Measurements from ENCODE around the gene PRM2. TPM values are rescaled to one million over a fixed set of nuclear protein-coding genes. Genes with fewer than 3 reads are reported as not detected.

PRM2 gene
- total and polyA plus RNA-seq, 8 donors = not detected

DNA sequence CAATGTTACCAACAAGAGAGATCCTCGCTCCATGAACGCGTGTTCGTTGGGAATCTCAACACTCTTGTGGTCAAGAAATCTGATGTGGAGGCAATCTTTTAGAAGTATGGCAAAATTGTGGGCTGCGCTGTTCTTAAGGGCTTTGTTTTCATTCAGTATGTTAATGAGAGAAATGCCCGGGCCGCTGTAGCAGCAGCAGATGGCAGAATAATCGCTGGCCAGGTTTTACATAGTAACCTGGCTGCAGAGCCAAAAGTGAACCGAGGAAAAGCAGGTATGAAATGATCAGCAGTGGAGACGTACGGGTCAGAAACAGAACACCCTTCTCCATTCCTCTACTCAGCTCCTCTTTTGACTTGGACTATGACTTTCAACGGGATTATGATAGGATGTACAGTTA lies 33.6 kb downstream of the PRM2 start:
- H3K4me3 ChIP-seq = no peak overlapping the region
- H3K4me1 ChIP-seq = peaks cover 0 to 14% of the 10 kb centered on the region in 2 donors
- DNase-seq (no peak), ATAC-seq (no peak)
- no peaks in the 10 kb centered on the region for H3K27me3 ChIP-seq
- no peaks in the 10 kb centered on the region for H3K9me3 ChIP-seq
- intact Hi-C loops (cut with DNase I) = no loop called here
- no peak overlapping the region for H3K27ac ChIP-seq
- TF ChIP-seq, protein P1, sequence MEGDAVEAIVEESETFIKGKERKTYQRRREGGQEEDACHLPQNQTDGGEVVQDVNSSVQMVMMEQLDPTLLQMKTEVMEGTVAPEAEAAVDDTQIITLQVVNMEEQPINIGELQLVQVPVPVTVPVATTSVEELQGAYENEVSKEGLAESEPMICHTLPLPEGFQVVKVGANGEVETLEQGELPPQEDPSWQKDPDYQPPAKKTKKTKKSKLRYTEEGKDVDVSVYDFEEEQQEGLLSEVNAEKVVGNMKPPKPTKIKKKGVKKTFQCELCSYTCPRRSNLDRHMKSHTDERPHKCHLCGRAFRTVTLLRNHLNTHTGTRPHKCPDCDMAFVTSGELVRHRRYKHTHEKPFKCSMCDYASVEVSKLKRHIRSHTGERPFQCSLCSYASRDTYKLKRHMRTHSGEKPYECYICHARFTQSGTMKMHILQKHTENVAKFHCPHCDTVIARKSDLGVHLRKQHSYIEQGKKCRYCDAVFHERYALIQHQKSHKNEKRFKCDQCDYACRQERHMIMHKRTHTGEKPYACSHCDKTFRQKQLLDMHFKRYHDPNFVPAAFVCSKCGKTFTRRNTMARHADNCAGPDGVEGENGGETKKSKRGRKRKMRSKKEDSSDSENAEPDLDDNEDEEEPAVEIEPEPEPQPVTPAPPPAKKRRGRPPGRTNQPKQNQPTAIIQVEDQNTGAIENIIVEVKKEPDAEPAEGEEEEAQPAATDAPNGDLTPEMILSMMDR (IDR thresholded peaks at IDR 0.05) = no peak
- no peaks in the 10 kb centered on the region for H3K36me3 ChIP-seq

DNA sequence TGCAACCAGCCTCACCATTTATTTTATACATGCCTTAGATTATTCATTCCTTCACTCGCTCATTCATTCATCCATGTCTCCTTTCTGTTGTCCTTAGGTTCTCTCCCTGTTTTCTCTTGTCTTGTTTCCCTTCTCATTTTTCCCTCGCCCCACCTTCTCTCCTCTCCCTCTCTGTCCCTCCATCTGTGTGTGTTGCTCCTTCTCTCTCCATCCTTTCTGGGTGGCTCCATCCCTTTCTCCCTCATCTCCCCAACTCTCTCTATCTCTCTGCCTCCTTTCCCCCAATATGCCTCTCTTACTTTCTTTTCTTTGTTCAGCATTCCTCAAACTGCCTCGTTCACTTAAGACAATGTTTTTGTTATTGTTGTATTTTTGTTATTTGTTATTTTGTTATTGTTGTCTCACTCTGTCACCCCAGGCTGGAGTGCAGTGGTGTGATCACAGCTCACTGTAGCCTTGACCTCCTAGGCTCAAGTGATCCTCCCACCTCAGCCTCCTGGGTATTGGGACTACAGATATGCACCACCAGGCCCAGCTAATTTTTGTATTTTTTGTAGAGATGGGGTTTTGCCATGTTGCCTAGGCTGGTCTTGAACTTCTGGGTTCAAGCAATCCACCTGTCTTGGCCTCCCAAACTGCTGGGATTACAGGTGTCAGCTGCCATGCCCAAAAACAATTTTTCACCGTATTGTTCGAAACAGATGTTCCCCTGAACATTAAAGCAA lies 34.6 kb downstream of the PRM2 start:
- H3K4me1 ChIP-seq = peaks cover 0 to 22% of the 10 kb centered on the region in 2 donors
- H3K27me3 ChIP-seq = no peaks in the 10 kb centered on the region
- TF ChIP-seq, protein P1 (IDR thresholded peaks at IDR 0.05) = no peak
- H3K36me3 ChIP-seq = no peaks in the 10 kb centered on the region
- DNase-seq (no peak), ATAC-seq (no peak)
- H3K9me3 ChIP-seq = no peaks in the 10 kb centered on the region
- intact Hi-C loops (cut with DNase I) = no loop called here
- H3K27ac ChIP-seq = no peak overlapping the region
- no peak overlapping the region for H3K4me3 ChIP-seq

DNA sequence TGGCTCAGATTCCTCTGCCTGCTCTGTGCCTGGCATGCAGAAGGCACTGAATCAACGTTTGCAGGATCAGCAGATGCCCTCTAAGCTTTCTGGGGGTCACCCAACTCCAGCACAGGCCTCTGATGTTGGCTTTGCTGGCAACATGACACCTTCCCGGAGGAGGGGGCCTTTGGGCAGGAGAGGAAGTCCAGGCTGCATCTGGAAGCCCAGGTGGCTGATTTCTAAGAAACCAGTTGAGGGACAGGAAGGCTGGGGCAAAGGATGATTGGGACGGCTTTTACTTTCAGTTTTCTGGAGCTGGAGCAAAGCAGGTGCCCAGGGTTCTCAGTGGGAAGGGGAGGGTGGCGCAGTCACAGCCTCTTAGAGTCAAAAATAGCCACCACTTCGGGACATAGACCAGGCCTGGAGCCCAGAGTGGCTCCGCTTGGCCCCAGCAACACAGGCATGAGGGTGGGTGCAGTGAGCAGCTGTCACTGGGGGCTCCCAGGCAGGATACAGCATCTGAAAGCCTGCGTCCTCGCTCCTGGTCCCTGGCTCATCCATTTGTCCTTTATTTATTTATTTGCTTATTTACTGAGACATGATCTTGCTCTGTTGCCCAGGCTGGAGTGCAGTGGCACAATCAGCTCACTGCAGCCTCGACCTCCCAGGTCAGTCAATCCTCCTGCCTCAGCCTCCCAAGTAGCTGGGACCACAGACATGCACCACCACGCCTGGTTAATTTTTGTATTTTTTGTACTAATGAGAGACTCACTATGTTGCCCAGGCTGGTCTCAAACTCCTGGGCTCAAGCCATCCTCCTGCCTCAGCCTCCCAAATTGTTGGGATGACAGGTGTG lies 35.4 kb downstream of the PRM2 start:
- Histone ChIP-seq H3K36me3 (no peaks in the 10 kb centered on the region), H3K27me3 (no peaks in the 10 kb centered on the region), H3K4me1 (peaks cover 0 to 29% of the 10 kb centered on the region in 2 donors), H3K4me3 (no peak overlapping the region), H3K27ac (no peak overlapping the region), H3K9me3 (no peaks in the 10 kb centered on the region)
- intact Hi-C loops (cut with DNase I) = no loop called here
- no peak for ATAC-seq
- TF ChIP-seq, protein P1 (IDR thresholded peaks at IDR 0.05) = no peak
- no peak for DNase-seq

DNA sequence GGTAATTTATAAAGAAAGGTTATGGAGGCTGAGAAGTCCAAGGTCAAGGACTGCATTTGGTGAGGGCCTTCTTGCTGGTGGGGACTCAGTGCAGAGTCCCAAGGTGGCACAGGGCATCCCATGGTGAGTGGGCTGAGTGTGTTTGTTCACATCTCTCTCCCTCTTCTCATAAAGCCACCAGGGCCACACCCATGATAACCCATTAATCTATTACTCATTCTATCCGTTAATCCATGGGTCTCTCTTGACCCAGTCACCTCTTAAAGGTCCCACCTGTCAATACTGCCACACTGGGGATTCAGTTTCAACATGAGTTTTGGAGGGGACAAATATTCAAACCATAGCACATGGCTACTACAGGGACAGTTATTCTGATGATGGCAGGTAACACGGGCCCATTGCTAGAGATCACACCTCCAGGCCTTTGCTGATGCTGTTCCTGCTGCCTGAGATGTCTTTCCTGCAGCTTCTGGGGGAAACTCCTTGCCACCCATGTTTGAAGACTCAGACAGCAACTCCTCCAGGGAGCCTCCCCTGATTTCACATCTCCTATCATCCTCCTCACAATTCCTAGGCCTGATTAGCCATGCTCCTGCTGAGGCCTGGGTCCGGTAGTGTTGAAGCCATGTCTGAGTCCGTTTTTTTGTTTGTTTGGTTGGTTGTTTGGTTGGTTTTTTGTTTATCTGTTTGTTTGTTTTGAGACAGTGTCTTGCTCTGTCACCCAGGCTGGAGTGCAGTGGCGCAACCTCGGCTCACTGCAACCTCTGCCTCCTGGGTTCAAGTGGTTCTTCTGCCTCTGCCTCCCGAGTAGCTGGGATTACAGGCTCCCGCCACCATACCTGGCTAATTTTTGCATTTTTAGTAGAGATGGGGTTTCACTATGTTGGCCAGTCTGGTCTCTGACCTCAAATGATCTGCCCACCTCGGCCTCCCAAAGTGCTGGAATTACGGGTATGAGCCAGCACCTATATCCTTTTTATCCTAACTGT lies 36.3 kb downstream of the PRM2 start:
- H3K36me3 ChIP-seq = no peaks in the 10 kb centered on the region
- TF ChIP-seq, protein P1 (IDR thresholded peaks at IDR 0.05) = no peak
- intact Hi-C loops (cut with DNase I) = no loop called here
- H3K4me1 ChIP-seq = peaks cover 0 to 38% of the 10 kb centered on the region in 2 donors
- H3K4me3 ChIP-seq = no peak overlapping the region
- ATAC-seq = no peak
- H3K27me3 ChIP-seq = no peaks in the 10 kb centered on the region
- H3K27ac ChIP-seq = no peak overlapping the region
- no peak for DNase-seq
- H3K9me3 ChIP-seq = no peaks in the 10 kb centered on the region

Data from left lung (tissue), 10 donors.